GM19324 (cell line): ENCODE results near the gene GREB1L.

Source experiments
- ATAC-seq: cut with Tn5 transposase; IDR thresholded peaks from one replicate; pipeline ENCODE4 v1.9.1; 2021; ENCODE audit warnings: mild to moderate bottlenecking, moderate library complexity; ENCODE audit not compliant: unreplicated experiment, low FRiP score

The GREB1L gene

DNA sequence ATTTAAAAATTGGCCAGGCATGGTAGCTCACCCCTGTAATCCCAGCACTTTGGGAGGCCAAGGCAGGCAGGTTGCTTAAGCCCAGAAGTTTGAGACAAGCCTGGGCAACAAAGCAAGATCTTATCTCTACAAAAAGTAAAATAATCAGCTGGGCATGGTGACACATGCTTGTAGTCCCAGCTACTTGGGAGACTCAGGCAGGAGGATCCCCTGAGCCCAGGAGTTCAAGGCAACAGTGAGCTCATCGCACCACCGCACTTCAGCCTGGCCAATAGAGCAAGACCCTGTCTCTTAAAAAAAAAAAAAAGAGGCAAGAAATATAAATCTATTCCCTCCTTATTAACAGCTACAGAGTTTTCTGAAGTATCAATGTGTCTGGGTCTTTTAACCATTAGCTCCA lies 306.6 kb downstream of the GREB1L start:
- no peak for ATAC-seq

DNA sequence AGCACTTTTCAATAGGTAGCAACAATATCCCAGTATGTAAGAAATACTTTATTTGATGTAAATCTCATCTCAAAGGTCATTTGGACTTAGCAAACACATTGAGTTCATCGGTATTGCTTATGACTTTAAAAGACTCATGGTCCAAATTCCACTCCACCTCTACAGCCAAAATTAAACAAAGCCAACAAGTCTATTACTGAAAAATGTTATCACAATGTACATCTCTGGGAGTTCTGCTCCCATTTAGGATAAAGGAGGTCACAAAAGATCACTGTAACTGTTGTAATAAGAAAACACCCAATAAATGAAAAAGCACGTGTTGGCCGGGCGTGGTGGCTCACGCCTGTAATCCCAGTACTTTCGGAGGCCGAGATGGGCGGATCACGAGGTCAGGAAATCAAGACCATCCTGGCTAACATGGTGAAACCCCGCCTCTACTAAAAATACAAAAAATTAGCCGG lies 308.5 kb downstream of the GREB1L start:
- ATAC-seq: no peak

GRCh38 chr18:21557607-21558253 lies 315.7 kb downstream of the GREB1L start:
- ATAC-seq: no peak

DNA sequence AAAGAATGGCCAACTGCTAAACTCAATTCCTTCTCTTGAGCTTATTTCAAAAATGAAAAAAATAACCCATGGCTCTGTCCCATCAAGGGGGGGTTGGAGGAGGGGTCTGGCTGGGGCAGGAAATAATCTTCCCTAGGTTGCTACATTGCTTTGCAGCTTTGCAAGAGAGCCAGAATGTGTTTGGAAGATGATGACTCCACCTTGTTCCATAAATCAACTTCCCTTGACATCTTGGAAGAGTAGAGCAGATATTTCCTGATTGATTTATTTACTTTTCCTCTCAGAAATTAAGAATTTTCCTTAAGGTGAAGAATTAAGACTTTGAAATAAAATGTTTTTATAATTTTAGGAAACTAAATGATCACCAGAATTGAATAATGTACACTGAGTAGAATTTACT lies 317.2 kb downstream of the GREB1L start:
- no peak for ATAC-seq

DNA sequence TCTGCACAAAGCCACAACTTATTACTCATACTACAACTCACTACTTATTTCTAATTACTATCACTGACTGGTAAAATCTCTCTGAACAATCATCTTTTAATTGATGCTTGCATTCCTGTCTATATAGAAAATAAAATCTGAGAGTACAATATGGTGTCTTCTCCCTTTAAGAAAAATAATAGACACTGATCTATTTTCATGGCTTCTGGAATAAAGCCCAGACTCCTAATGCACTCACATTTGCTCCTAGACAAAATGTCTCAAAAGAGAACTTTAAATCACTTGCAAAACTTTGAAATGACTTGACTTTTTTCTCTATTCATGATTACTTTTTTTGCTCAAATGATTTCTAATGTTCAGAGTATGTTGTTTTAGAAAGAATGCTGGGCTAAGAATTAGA lies 329.7 kb downstream of the GREB1L start:
- no peak for ATAC-seq
